Vagina (tissue), 2 donors: ENCODE data around the gene SUGP2. TPM values are rescaled to one million over a fixed set of nuclear protein-coding genes. Genes with fewer than 3 reads are reported as not detected.

Source experiments
- DNase-seq, 2 donors: peaks; one replicate each; pipeline ENCODE4 v3.0.0-alpha.2; 2017; ENCODE audit errors: extremely low spot score in 2 of 2
- H3K27ac ChIP-seq: fragments of 200-600 bp; sonication (generic); one replicate; pipeline ENCODE4 v1.5.1; 2019
- H3K27me3 ChIP-seq: fragments of 200-600 bp; sonication (generic); one replicate; pipeline ENCODE4 v1.5.1; 2019
- H3K36me3 ChIP-seq, 2 donors: fragments of 200-600 bp; sonication (generic); one replicate each; pipeline ENCODE4 v1.5.1; 2017 to 2019
- H3K4me1 ChIP-seq: fragments of 200-600 bp; sonication (generic); one replicate; pipeline ENCODE4 v1.5.1; 2019
- H3K4me3 ChIP-seq, 2 donors: fragments of 200-600 bp; sonication (generic); 1 replicate in 1 of 2; 2 replicates in 1 of 2; pipeline ENCODE4 v1.5.1; 2016 to 2019
- H3K9me3 ChIP-seq: fragments of 200-600 bp; sonication (generic); one replicate; pipeline ENCODE4 v1.5.1; 2019
- CTCF ChIP-seq, 3 experiments: fragments of 450-650 bp in 2 of 3; fragments of 200-600 bp in 1 of 3; sonication (generic) in 1 of 3; IDR thresholded peaks; one replicate each; pipeline ENCODE4 v1.5.1; 2017 to 2019; ENCODE audit warnings: antibody characterized with exemption in 3 of 3, mild to moderate bottlenecking in 2 of 3, moderate library complexity in 2 of 3
- POLR2A ChIP-seq, 2 donors: fragments of 450-650 bp; IDR thresholded peaks; one replicate each; pipeline ENCODE4 v1.6.1; 2017; ENCODE audit warnings: antibody characterized with exemption in 2 of 2, mild to moderate bottlenecking in 2 of 2, moderate library complexity in 2 of 2
- POLR2AphosphoS5 ChIP-seq, 2 donors: sonication (generic); formaldehyde crosslinking; IDR thresholded peaks; one replicate each; pipeline ENCODE4 v1.9.0; 2017; ENCODE audit warnings: antibody characterized with exemption in 2 of 2, mild to moderate bottlenecking in 2 of 2, low read depth in 1 of 2; ENCODE audit not compliant: insufficient read depth in 1 of 2
- intact Hi-C: fragments of 100-400 bp; cut with DNase I; formaldehyde crosslinking; loops from one replicate; pipeline ENCODE4 v1.15.1; 2023
- total RNA-seq: library from RNA; depleted of rRNA; stranded (reverse); fragments of >200 nt; gene quantifications from one replicate; pipeline ENCODE4 v1.2.3, GENCODE V29; 2016

The SUGP2 gene
- total RNA-seq, 1 donor from 2014 or later = 57.9 TPM

- peaks cover 5% of the 10 kb centered on the region for H3K4me1 ChIP-seq
- H3K27ac ChIP-seq = no peak overlapping the region
- TF ChIP-seq CTCF (IDR thresholded peaks at IDR 0.05) = no peak
- TF ChIP-seq POLR2AphosphoS5 (IDR thresholded peaks at IDR 0.05; ENCODE audit: insufficient read depth in 1 of 2, low read depth in 1 of 2) = no peak
- TF ChIP-seq POLR2A (IDR thresholded peaks at IDR 0.05) = no peak
- intact Hi-C loops = no loop called here
- H3K9me3 ChIP-seq = no peaks in the 10 kb centered on the region
- H3K27me3 ChIP-seq = no peaks in the 10 kb centered on the region
- H3K36me3 ChIP-seq = no peaks in the 10 kb centered on the region
- H3K4me3 ChIP-seq = no peak overlapping the region
- no peak for DNase-seq
Observed at GRCh38 chr19:18946335-18946734, 87.0 kb downstream of the SUGP2 start.

GRCh38 chr19:18945297-18945696 is 88.0 kb downstream of the SUGP2 start:
- intact Hi-C loops = no loop called here
- H3K36me3 ChIP-seq = no peaks in the 10 kb centered on the region
- no peaks in the 10 kb centered on the region for H3K9me3 ChIP-seq
- H3K4me3 ChIP-seq = no peak overlapping the region
- no peaks in the 10 kb centered on the region for H3K27me3 ChIP-seq
- no peak overlapping the region for H3K27ac ChIP-seq
- no peak for DNase-seq
- TF ChIP-seq POLR2AphosphoS5 (IDR thresholded peaks at IDR 0.05; ENCODE audit: insufficient read depth in 1 of 2, low read depth in 1 of 2) (no peak), CTCF (IDR thresholded peaks at IDR 0.05) (no peak), POLR2A (IDR thresholded peaks at IDR 0.05) (no peak)
- H3K4me1 ChIP-seq = peaks cover 11% of the 10 kb centered on the region

GRCh38 chr19:18943465-18943864 is 89.9 kb downstream of the SUGP2 start:
- Histone ChIP-seq H3K4me1 (peaks cover 29% of the 10 kb centered on the region), H3K9me3 (no peaks in the 10 kb centered on the region), H3K4me3 (no peak overlapping the region), H3K27ac (no peak overlapping the region), H3K36me3 (peaks cover 0 to 2% of the 10 kb centered on the region in 2 donors), H3K27me3 (no peaks in the 10 kb centered on the region)
- TF ChIP-seq POLR2AphosphoS5 (IDR thresholded peaks at IDR 0.05; ENCODE audit: insufficient read depth in 1 of 2, low read depth in 1 of 2) = no peak
- no peak for TF ChIP-seq CTCF (IDR thresholded peaks at IDR 0.05)
- TF ChIP-seq POLR2A (IDR thresholded peaks at IDR 0.05) = no peak
- intact Hi-C loops = no loop called here
- DNase-seq = no peak

- no peaks in the 10 kb centered on the region for H3K27me3 ChIP-seq
- TF ChIP-seq CTCF (IDR thresholded peaks at IDR 0.05) (no peak), POLR2AphosphoS5 (IDR thresholded peaks at IDR 0.05; ENCODE audit: insufficient read depth in 1 of 2, low read depth in 1 of 2) (no peak), POLR2A (IDR thresholded peaks at IDR 0.05) (no peak)
- no peak for DNase-seq
- H3K27ac ChIP-seq = no peak overlapping the region
- no peaks in the 10 kb centered on the region for H3K9me3 ChIP-seq
- intact Hi-C loops = no loop called here
- no peak overlapping the region for H3K4me3 ChIP-seq
- peaks cover 0 to 6% of the 10 kb centered on the region in 2 donors for H3K36me3 ChIP-seq
- peaks cover 29% of the 10 kb centered on the region for H3K4me1 ChIP-seq
Observed at GRCh38 chr19:18942692-18943091, 90.6 kb downstream of the SUGP2 start.

- H3K27ac ChIP-seq = peak overlapping the region; percentile 59
- DNase-seq = no peak
- no peaks in the 10 kb centered on the region for H3K27me3 ChIP-seq
- H3K9me3 ChIP-seq = no peaks in the 10 kb centered on the region
- intact Hi-C loops = no loop called here
- H3K4me1 ChIP-seq = peaks cover 29% of the 10 kb centered on the region
- TF ChIP-seq POLR2AphosphoS5 (IDR thresholded peaks at IDR 0.05; ENCODE audit: insufficient read depth in 1 of 2, low read depth in 1 of 2) = no peak
- TF ChIP-seq CTCF (IDR thresholded peaks at IDR 0.05) = no peak
- TF ChIP-seq POLR2A (IDR thresholded peaks at IDR 0.05) = no peak
- H3K4me3 ChIP-seq = peak overlapping the region; percentile 21 to 94
- peaks cover 0 to 6% of the 10 kb centered on the region in 2 donors for H3K36me3 ChIP-seq
Observed at GRCh38 chr19:18941628-18942354, 91.5 kb downstream of the SUGP2 start.
